Measurements from ENCODE around the gene ADGRG6. TPM values are rescaled to one million over a fixed set of nuclear protein-coding genes. Genes with fewer than 3 reads are reported as not detected.
A peak's percentile ranks its signal among the peaks of the same experiment; 100 is the strongest.

Gene ADGRG6
- total RNA-seq, 1 experiment from 2014 or later, result 259 TPM

DNA sequence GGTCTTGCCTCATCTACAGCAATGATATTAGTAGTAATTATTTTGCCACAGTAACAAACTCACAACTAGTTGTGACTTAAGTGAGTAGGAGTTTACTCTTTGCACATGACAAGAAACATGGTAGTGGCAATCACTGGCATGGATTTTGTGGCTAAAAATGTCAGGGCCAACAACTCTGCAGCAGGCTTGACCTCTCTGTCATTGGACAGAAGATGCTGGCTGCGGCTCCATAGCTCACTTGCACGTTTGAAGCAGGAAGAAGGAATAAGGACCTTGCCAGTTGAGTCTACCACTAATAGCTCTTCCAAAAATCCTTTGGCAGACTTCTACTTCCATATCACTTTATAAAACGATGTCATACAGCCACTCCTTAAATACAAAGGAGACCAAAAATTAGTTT, 117.3 kb downstream of the ADGRG6 start:
- Histone ChIP-seq H3K27me3 (ENCODE audit: control insufficient read depth, insufficient read depth, low read length) (no peaks in the 10 kb centered on the region), H3K9me3 (ENCODE audit: control insufficient read depth, insufficient read depth, low read depth, low read length) (no peaks in the 10 kb centered on the region), H3K4me3 (ENCODE audit: low read depth in 2 of 2, low read length in 2 of 2) (no peak overlapping the region), H3K36me3 (ENCODE audit: control insufficient read depth, insufficient read depth, low read length) (peaks cover 58% of the 10 kb centered on the region), H3K4me1 (ENCODE audit: control insufficient read depth, insufficient read depth, low read length) (peaks cover 9% of the 10 kb centered on the region), H3K27ac (ENCODE audit: low read length) (peak overlapping the region; percentile 44; the same call in 1 of the 2 replicates)
- TF ChIP-seq POLR2AphosphoS5 (IDR thresholded peaks at IDR 0.05; ENCODE audit: low read depth, low read length) (no peak), CTCF (IDR thresholded peaks at IDR 0.05) (no peak), SIN3A (IDR thresholded peaks at IDR 0.05; ENCODE audit: borderline replicate concordance, insufficient read depth, low read depth, low read length) (no peak), REST (IDR thresholded peaks at IDR 0.05; ENCODE audit: insufficient read depth in 1 of 2, low read depth in 2 of 2, low read length in 1 of 2) (no peak), TCF7L2 (IDR thresholded peaks at IDR 0.05; ENCODE audit: low read depth, low read length) (no peak)
- BruUV-seq (replicated peaks), result no TSS peak
- POLR2A ChIA-PET, result no interaction called here
- in situ Hi-C loops (cut with HindIII; ENCODE audit: low pct_unique_long_range_greater_than_20kb, low sequenced_read_pairs), result no loop called here
- ATAC-seq (no peak), DNase-seq (ENCODE audit: low read depth, low spot score) (no peak)
- intact Hi-C loops (cut with micrococcal nuclease; ENCODE audit: unreplicated experiment), result no loop called here
- CTCF ChIA-PET, result no interaction called here

GRCh38 chr6:142420802-142421201, 119.0 kb downstream of the ADGRG6 start:
- ChIA-PET POLR2A (interaction anchor here (0.6 kb wide), 1 partner anchor 13 kb away, joined by 4 read pairs; no protein-coding TSS in a partner anchor), CTCF (interaction anchor here (0.6 kb wide), 2 partner anchors 60 to 1331 kb away, joined by 4 to 5 read pairs; no protein-coding TSS in a partner anchor)
- peaks cover 42% of the 10 kb centered on the region for H3K36me3 ChIP-seq (ENCODE audit: control insufficient read depth, insufficient read depth, low read length)
- no peak overlapping the region for H3K4me3 ChIP-seq (ENCODE audit: low read depth in 2 of 2, low read length in 2 of 2)
- no peak for TF ChIP-seq CTCF (IDR thresholded peaks at IDR 0.05)
- TF ChIP-seq TCF7L2 (IDR thresholded peaks at IDR 0.05; ENCODE audit: low read depth, low read length), result no peak
- TF ChIP-seq SIN3A (IDR thresholded peaks at IDR 0.05; ENCODE audit: borderline replicate concordance, insufficient read depth, low read depth, low read length), result no peak
- no peak for TF ChIP-seq REST (IDR thresholded peaks at IDR 0.05; ENCODE audit: insufficient read depth in 1 of 2, low read depth in 2 of 2, low read length in 1 of 2)
- no peak for TF ChIP-seq POLR2AphosphoS5 (IDR thresholded peaks at IDR 0.05; ENCODE audit: low read depth, low read length)
- ATAC-seq (peak; percentile 63; the same call in 1 of the 2 replicates), DNase-seq (ENCODE audit: low read depth, low spot score) (no peak)
- BruUV-seq (replicated peaks), result no TSS peak
- H3K4me1 ChIP-seq (ENCODE audit: control insufficient read depth, insufficient read depth, low read length), result peaks cover 4% of the 10 kb centered on the region
- no peaks in the 10 kb centered on the region for H3K27me3 ChIP-seq (ENCODE audit: control insufficient read depth, insufficient read depth, low read length)
- H3K27ac ChIP-seq (ENCODE audit: low read length), result 0 out of 2 replicates have a peak overlapping the region, but pooled peaks have one; percentile 15
- H3K9me3 ChIP-seq (ENCODE audit: control insufficient read depth, insufficient read depth, low read depth, low read length), result no peaks in the 10 kb centered on the region
- in situ Hi-C loops (cut with HindIII; ENCODE audit: low pct_unique_long_range_greater_than_20kb, low sequenced_read_pairs), result no loop called here
- intact Hi-C loops (cut with micrococcal nuclease; ENCODE audit: unreplicated experiment), result no loop called here
